K562 (cell line): ENCODE results near the gene PRR15L. TPM values are rescaled to one million over a fixed set of nuclear protein-coding genes. Genes with fewer than 3 reads are reported as not detected.

Experiments used
- BMI1 ChIP-seq: fragments of 150-350 bp; IDR thresholded peaks from 2 replicates; pipeline ENCODE4 v1.6.1; 2014; ENCODE audit warnings: low read length
- CXXC5 ChIP-seq: fragments of 250-450 bp; sonication (Bioruptor Pico); IDR thresholded peaks from 2 replicates; pipeline ENCODE4 v1.8.0; 2022; ENCODE audit warnings: inconsistent platforms, mild to moderate bottlenecking, moderate library complexity
- HDAC8 ChIP-seq: fragments of 450-650 bp; IDR thresholded peaks from 2 replicates; pipeline ENCODE4 v1.6.1; 2016; ENCODE audit warnings: mild to moderate bottlenecking, missing genetic modification characterization, moderate library complexity, missing compliant biosample characterization
- HMG20B ChIP-seq: fragments of 250-450 bp; sonication (Bioruptor Pico); IDR thresholded peaks from 2 replicates; pipeline ENCODE4 v1.5.0; 2021; ENCODE audit warnings: mild to moderate bottlenecking
- IRF2 ChIP-seq: sonication (generic); formaldehyde crosslinking; IDR thresholded peaks from 2 replicates; pipeline ENCODE4 v1.8.1; 2022; ENCODE audit warnings: mild to moderate bottlenecking, missing genetic modification reagents
- MBD1 ChIP-seq: fragments of 250-450 bp; sonication (Bioruptor Pico); IDR thresholded peaks from 2 replicates; pipeline ENCODE4 v1.8.0; 2022; ENCODE audit warnings: inconsistent platforms
- OTX1 ChIP-seq: fragments of 450-650 bp; formaldehyde crosslinking; IDR thresholded peaks from 2 replicates; pipeline ENCODE4 v1.4.0; 2022; ENCODE audit warnings: mild to moderate bottlenecking
- PML ChIP-seq: IDR thresholded peaks from 2 replicates; pipeline ENCODE4 v1.6.1; 2012; ENCODE audit warnings: low read length, inconsistent platforms
- RUNX1 ChIP-seq: sonication (generic); IDR thresholded peaks from 2 replicates; pipeline ENCODE4 v1.6.1; 2016; ENCODE audit warnings: antibody characterized with exemption, low read depth
- TFAP4 ChIP-seq: sonication (generic); formaldehyde crosslinking; IDR thresholded peaks from 2 replicates; pipeline ENCODE4 v1.8.0; 2022; ENCODE audit warnings: missing genetic modification reagents, mild to moderate bottlenecking, moderate library complexity, borderline replicate concordance
- TOE1 ChIP-seq, 2 experiments: fragments of 450-650 bp in 1 of 2; sonication (generic) in 1 of 2; formaldehyde crosslinking in 1 of 2; IDR thresholded peaks; 2 replicates each; pipeline versions ENCODE4 v1.7.1 to v1.8.0; 2016 to 2022; ENCODE audit warnings: borderline replicate concordance in 2 of 2, mild to moderate bottlenecking in 2 of 2, antibody characterized with exemption in 1 of 2, inconsistent platforms in 1 of 2, low read depth in 1 of 2, missing genetic modification reagents in 1 of 2, moderate library complexity in 1 of 2
- YY1 ChIP-seq, 3 experiments: IDR thresholded peaks; 2 replicates each; pipeline ENCODE4 v1.6.1; 2011; ENCODE audit warnings: low read length in 2 of 3, mild to moderate bottlenecking in 2 of 3, moderate library complexity in 2 of 3, borderline replicate concordance in 1 of 3, control low read depth in 1 of 3, low read depth in 1 of 3; ENCODE audit not compliant: insufficient read depth in 3 of 3, insufficient replicate concordance in 2 of 3, control insufficient read depth in 1 of 3, insufficient read length in 1 of 3; ENCODE audit errors: extremely low read depth in 1 of 3
- ZBED1 ChIP-seq: IDR thresholded peaks from 2 replicates; pipeline ENCODE4 v1.6.1; 2014
- ZFPM2 ChIP-seq: fragments of 250-450 bp; sonication (Bioruptor Pico); IDR thresholded peaks from 2 replicates; pipeline ENCODE4 v1.5.1; 2022; ENCODE audit warnings: mild to moderate bottlenecking
- ZNF311 ChIP-seq: fragments of 250-450 bp; sonication (Bioruptor Pico); IDR thresholded peaks from 2 replicates; pipeline ENCODE4 v1.4.0; 2020; ENCODE audit warnings: mild to moderate bottlenecking, moderate library complexity
- ZNF318 ChIP-seq, 2 experiments: fragments of 450-650 bp; IDR thresholded peaks; 2 replicates each; pipeline ENCODE4 v1.6.1; 2016; ENCODE audit warnings: mild to moderate bottlenecking in 2 of 2, borderline replicate concordance in 1 of 2, low read depth in 1 of 2, moderate library complexity in 1 of 2
- ZNF77 ChIP-seq: fragments of 250-450 bp; sonication (Bioruptor Pico); IDR thresholded peaks from 2 replicates; pipeline ENCODE4 v1.5.0; 2020
- polyA plus RNA-seq, 8 experiments: library from polyadenylated mRNA; depleted of rRNA in 4 of 8; stranded (reverse) in 5 of 8; unstranded in 3 of 8; fragments of >200 nt; fragmentation: Nextera tagmentation in 2 of 8; fragmentation: Illumina TruSeq in 1 of 8; extraction: Ambion mirVana in 2 of 8; extraction: Trizol in 1 of 8; gene quantifications; 2 replicates each; pipeline versions ENCODE4 v1.2.1 to v1.2.3, GENCODE V29; 2011 to 2014; ENCODE audit warnings: inconsistent platforms in 1 of 8, missing spikeins in 1 of 8
- total RNA-seq, 7 experiments: library from RNA; depleted of rRNA in 6 of 7; stranded (reverse); fragments of >200 nt in 6 of 7; fragmentation: Illumina TruSeq in 2 of 7; extraction: Trizol in 2 of 7; gene quantifications; 2 replicates each; pipeline versions ENCODE4 v1.2.1 to v1.2.3, GENCODE V29; 2011 to 2021; ENCODE audit warnings: low replicate concordance in 1 of 7
- TF ChIP-seq, protein P1 (sequence below): fragments of 250-450 bp; sonication (Bioruptor Pico); IDR thresholded peaks from 2 replicates; pipeline ENCODE4 v1.9.0; 2021; ENCODE audit warnings: mild to moderate bottlenecking

Gene PRR15L
- total and polyA plus RNA-seq, 9 of the 15 experiments (the other 6 are each of a cell fraction or from before 2014, with no cell fraction given), result 0.03 TPM; not detected in 8

GRCh38 chr17:47946929-47947397, 10.7 kb downstream of the PRR15L start (continued):
- no peak for TF ChIP-seq ZBED1
- no peak for TF ChIP-seq PML
- no peak for TF ChIP-seq HMG20B
- TF ChIP-seq ZNF77, result no peak
- TF ChIP-seq HDAC8, result no peak
- no peak for TF ChIP-seq YY1 (IDR thresholded peaks at IDR 0.05; ENCODE audit: borderline replicate concordance in 1 of 3, control insufficient read depth in 1 of 3, extremely low read depth in 1 of 3, insufficient read depth in 3 of 3, insufficient read length in 1 of 3, insufficient replicate concordance in 2 of 3, low read depth in 1 of 3, low read length in 2 of 3)
- no peak for TF ChIP-seq ZFPM2 (CRISPR knock-in tag)
- TF ChIP-seq MBD1 (CRISPR knock-in tag), result no peak
- no peak for TF ChIP-seq OTX1 (CRISPR knock-in tag)
- no peak for TF ChIP-seq RUNX1
- no peak for TF ChIP-seq ZNF318 (IDR thresholded peaks at IDR 0.05; ENCODE audit: borderline replicate concordance in 1 of 2, low read depth in 1 of 2)
- no peak for TF ChIP-seq CXXC5 (CRISPR knock-in tag)
- no peak for TF ChIP-seq TFAP4 (CRISPR knock-in tag)
- no peak for TF ChIP-seq IRF2 (CRISPR knock-in tag)
- TF ChIP-seq BMI1, result no peak
- no peak for TF ChIP-seq TOE1 (IDR thresholded peaks at IDR 0.05; ENCODE audit: borderline replicate concordance)
- no peak for TF ChIP-seq TOE1 (CRISPR knock-in tag; IDR thresholded peaks at IDR 0.05; ENCODE audit: borderline replicate concordance, low read depth)
- no peak for TF ChIP-seq ZNF311
- TF ChIP-seq, protein P1, sequence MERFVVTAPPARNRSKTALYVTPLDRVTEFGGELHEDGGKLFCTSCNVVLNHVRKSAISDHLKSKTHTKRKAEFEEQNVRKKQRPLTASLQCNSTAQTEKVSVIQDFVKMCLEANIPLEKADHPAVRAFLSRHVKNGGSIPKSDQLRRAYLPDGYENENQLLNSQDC, result no peak
